HepG2 (cell line): ENCODE results near the gene SCFD2. TPM values are rescaled to one million over a fixed set of nuclear protein-coding genes. Genes with fewer than 3 reads are reported as not detected.
"Not testable (repeated sequence)": the region's sequence is repeated elsewhere in the genome, so short reads cannot be mapped to it uniquely, and the experiment has no call there.

ENCODE experiments used
- ATAC-seq: fragments of 200-7000 bp; cut with Tn5 transposase; 3 replicates; pipeline ENCODE4 v1.9.1; 2020; ENCODE audit warnings: mild to moderate bottlenecking, moderate library complexity
- BruUV-seq: library from RNA; stranded (reverse); fragments of 400-500 nt; replicated peaks from 2 replicates; lab custom pipeline; 2021; lab: Mats Ljungman, UMichigan
- CTCF ChIA-PET: fragments of 300-600 bp; formaldehyde crosslinking; extraction: SDS; loops from one replicate; lab custom pipeline; 2021; ENCODE audit warnings: low total read pairs, inconsistent platforms, low intra/inter-chr PET ratio; lab: Yijun Ruan, JAX
- POLR2A ChIA-PET: fragments of 350-600 bp; sonication (Branson Sonifier 250); formaldehyde crosslinking; loops from one replicate; lab custom pipeline; 2020; ENCODE audit warnings: antibody characterized with exemption, inconsistent platforms; lab: Yijun Ruan, JAX
- DNase-seq: peaks from one replicate; pipeline ENCODE4 v3.0.0-alpha.2; 2015; ENCODE audit warnings: low spot score
- FAIRE-seq: peaks from 3 replicates; lab custom pipeline; 2011; peaks lifted over from hg19 to GRCh38; lab: Jason Lieb, UNC
- H2AFZ ChIP-seq: one replicate; pipeline ENCODE4 v1.6.1; 2011; ENCODE audit warnings: low read length, inconsistent platforms
- H3K27ac ChIP-seq: fragments of 300-600 bp; 3 replicates; pipeline ENCODE4 v1.8.0; 2011; ENCODE audit warnings: mixed run types, mild to moderate bottlenecking, mixed read lengths, low read length, inconsistent platforms; ENCODE audit not compliant: insufficient read depth; ENCODE audit errors: extremely low read length
- H3K27me3 ChIP-seq, 2 experiments: fragments of 200-600 bp in 1 of 2; 2 replicates in 1 of 2; 3 replicates in 1 of 2; pipeline versions ENCODE4 v1.6.0 to v1.8.0; 2011; ENCODE audit warnings: low read length in 2 of 2, mild to moderate bottlenecking in 2 of 2, moderate library complexity in 2 of 2, inconsistent platforms in 1 of 2; ENCODE audit not compliant: insufficient read depth in 2 of 2, control insufficient read depth in 1 of 2
- H3K36me3 ChIP-seq, 2 experiments: fragments of 200-600 bp in 1 of 2; replicated peaks in 1 of 2; 2 replicates in 1 of 2; 3 replicates in 1 of 2; pipeline versions ENCODE4 v1.5.1 to v1.8.0; 2011; ENCODE audit warnings: low read length in 2 of 2, inconsistent platforms in 1 of 2; ENCODE audit not compliant: insufficient read depth in 2 of 2, control insufficient read depth in 1 of 2
- H3K4me1 ChIP-seq: 2 replicates; pipeline ENCODE4 v1.5.1; 2012; ENCODE audit warnings: low read length, inconsistent platforms; ENCODE audit not compliant: insufficient read depth
- H3K4me2 ChIP-seq: 2 replicates; pipeline ENCODE4 v1.6.0; 2011; ENCODE audit warnings: low read depth, low read length, inconsistent platforms
- H3K4me3 ChIP-seq, 3 experiments: fragments of 200-600 bp in 1 of 3; sonication (generic), shearing (Covaris generic) in 1 of 3; replicated peaks in 1 of 3; 2 replicates each; pipeline ENCODE4 v1.5.1; 2011 to 2016; ENCODE audit warnings: low read length in 3 of 3, inconsistent platforms in 2 of 3, low read depth in 2 of 3, mild to moderate bottlenecking in 2 of 3, control low read depth in 1 of 3, mixed read lengths in 1 of 3; ENCODE audit not compliant: insufficient read depth in 1 of 3
- H3K79me2 ChIP-seq: one replicate; pipeline ENCODE4 v1.6.1; 2011; ENCODE audit warnings: low read length, inconsistent platforms; ENCODE audit not compliant: insufficient read depth
- H3K9ac ChIP-seq: 2 replicates; pipeline ENCODE4 v1.6.0; 2011; ENCODE audit warnings: mild to moderate bottlenecking, low read depth, low read length, inconsistent platforms; ENCODE audit not compliant: insufficient read depth
- H3K9me3 ChIP-seq: 2 replicates; pipeline ENCODE4 v1.5.1; 2012; ENCODE audit warnings: mild to moderate bottlenecking, low read length
- H4K20me1 ChIP-seq: 2 replicates; pipeline ENCODE4 v1.6.0; 2011; ENCODE audit warnings: inconsistent platforms, mild to moderate bottlenecking, low read length, moderate library complexity; ENCODE audit not compliant: insufficient read depth
- AFF4 ChIP-seq: sonication (generic); formaldehyde crosslinking; IDR thresholded peaks from 2 replicates; pipeline ENCODE4 v1.4.0; 2020; ENCODE audit warnings: missing genetic modification reagents
- FOXM1 ChIP-seq: sonication (generic); formaldehyde crosslinking; IDR thresholded peaks from 2 replicates; pipeline ENCODE4 v1.5.0; 2020; ENCODE audit warnings: missing genetic modification reagents
- MEIS1 ChIP-seq: sonication (generic); formaldehyde crosslinking; IDR thresholded peaks from 2 replicates; pipeline ENCODE4 v1.9.0; 2021; ENCODE audit warnings: mild to moderate bottlenecking, missing genetic modification reagents, moderate library complexity, borderline replicate concordance
- MTA1 ChIP-seq: sonication (generic); formaldehyde crosslinking; IDR thresholded peaks from 2 replicates; pipeline ENCODE4 v1.4.0; 2020; ENCODE audit warnings: missing genetic modification reagents, mild to moderate bottlenecking, borderline replicate concordance
- SIN3B ChIP-seq: fragments of 150-350 bp; IDR thresholded peaks from 2 replicates; pipeline ENCODE4 v1.6.1; 2014; ENCODE audit warnings: low read length
- TCF12 ChIP-seq, 2 experiments: fragments of 450-650 bp in 1 of 2; sonication (generic) in 1 of 2; formaldehyde crosslinking in 1 of 2; IDR thresholded peaks; 2 replicates each; pipeline versions ENCODE4 v1.6.1 to v1.8.0; 2017 to 2022; ENCODE audit warnings: antibody characterized with exemption in 1 of 2, mild to moderate bottlenecking in 1 of 2, missing genetic modification reagents in 1 of 2, moderate library complexity in 1 of 2
- ZBTB7A ChIP-seq: sonication (generic); formaldehyde crosslinking; IDR thresholded peaks from 2 replicates; pipeline ENCODE4 v1.8.0; 2022; ENCODE audit warnings: mild to moderate bottlenecking, missing genetic modification reagents
- WGBS: methylation state at CpG from one replicate; pipeline ENCODE4 v1.1.6; 2017; ENCODE audit warnings: low lambda C conversion rate; 5-methylcytosine and 5-hydroxymethylcytosine counted together
- in situ Hi-C: cut with HindIII; loops from 2 replicates; pipeline ENCODE4 v1.10.0; 2017; ENCODE audit warnings: low pct_unique_long_range_greater_than_20kb; ENCODE audit not compliant: extremely low pct_ligation_motif_present
- intact Hi-C: fragments of 100-400 bp; cut with micrococcal nuclease; formaldehyde crosslinking; loops from one replicate; pipeline ENCODE4 v1.10.0; 2022; ENCODE audit not compliant: unreplicated experiment
- polyA plus RNA-seq, 8 experiments: library from polyadenylated mRNA; depleted of rRNA in 3 of 8; stranded (reverse) in 7 of 8; unstranded in 1 of 8; fragments of >200 nt; fragmentation: Illumina TruSeq in 4 of 8; extraction: Trizol in 4 of 8; gene quantifications; 2 replicates each; pipeline versions ENCODE4 v1.2.1 to v1.2.3, GENCODE V29; 2011 to 2016; ENCODE audit warnings: low read depth in 4 of 8, missing spikeins in 1 of 8, mixed read lengths in 1 of 8; ENCODE audit not compliant: insufficient read depth in 1 of 8
- total RNA-seq, 5 experiments: library from RNA; depleted of rRNA; stranded (reverse); fragments of >200 nt; fragmentation: Illumina TruSeq; extraction: Trizol; gene quantifications; 2 replicates each; pipeline ENCODE4 v1.2.3, GENCODE V29; 2016; ENCODE audit warnings: low read depth in 1 of 5
- TF ChIP-seq, protein P1 (sequence below): sonication (generic); formaldehyde crosslinking; IDR thresholded peaks from 2 replicates; pipeline ENCODE4 v1.8.1; 2023; ENCODE audit warnings: mild to moderate bottlenecking, missing genetic modification reagents
- TF ChIP-seq, protein P2 (sequence below): sonication (generic); formaldehyde crosslinking; IDR thresholded peaks from 2 replicates; pipeline ENCODE4 v1.4.0; 2020; ENCODE audit warnings: missing genetic modification reagents, mild to moderate bottlenecking, borderline replicate concordance

The SCFD2 gene
- total and polyA plus RNA-seq, 2 of the 13 experiments (the other 11 are each of a cell fraction or from before 2014, with no cell fraction given), result 4.6 to 15.6 TPM

- POLR2A ChIA-PET, H3K27me3 ChIP-seq, H2AFZ ChIP-seq, ATAC-seq, H4K20me1 ChIP-seq, H3K4me2 ChIP-seq, H3K27ac ChIP-seq, in situ Hi-C loops, CTCF ChIA-PET, BruUV-seq, DNase-seq, H3K4me3 ChIP-seq, H3K9me3 ChIP-seq, FAIRE-seq, H3K36me3 ChIP-seq, H3K79me2 ChIP-seq, H3K9ac ChIP-seq: not testable (repeated sequence)
- peaks cover 19% of the 10 kb centered on the region for H3K4me1 ChIP-seq
- intact Hi-C loops, result loop anchor here (5.0 kb wide), 1 partner anchor 278 kb away; no protein-coding TSS in a partner anchor
- WGBS, result 60% methylated on average over 8 of the region's 8 CpGs
Observed at GRCh38 chr4:52834641-52835456, 531.0 kb downstream of the SCFD2 start.

DNA sequence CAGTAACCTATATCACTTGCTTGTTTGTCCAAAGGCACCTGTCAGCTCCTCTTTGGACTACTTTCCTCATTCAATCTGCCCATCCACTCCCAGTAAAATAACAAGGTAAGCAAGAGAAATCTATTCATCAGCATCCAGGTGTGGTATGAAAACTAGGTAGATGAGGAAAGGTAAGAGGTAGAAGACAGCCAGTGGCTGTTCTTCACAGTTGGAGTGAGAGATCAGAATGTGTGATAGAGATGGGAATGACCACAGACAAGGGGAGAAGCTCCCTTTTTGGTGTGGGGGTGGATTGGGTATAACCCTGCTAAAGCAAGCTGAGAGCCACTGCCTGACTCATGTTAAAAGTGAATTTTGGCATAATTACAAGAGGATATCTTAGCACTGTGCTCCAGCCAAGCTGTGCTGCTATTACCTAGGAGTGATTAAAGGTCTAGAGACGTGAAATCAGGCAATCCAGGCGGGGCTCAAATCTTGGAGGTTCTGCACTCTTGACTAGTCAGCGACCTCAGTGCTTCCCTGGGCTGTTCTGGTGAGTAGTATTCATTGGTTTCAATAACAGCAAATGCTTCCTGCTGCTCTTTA is 531.8 kb downstream of the SCFD2 start:
- H3K4me2 ChIP-seq, result no peak overlapping the region
- WGBS, result 0% methylated on average over 3 of the region's 3 CpGs
- intact Hi-C loops, result no loop called here
- H3K9ac ChIP-seq, result no peak overlapping the region
- no TSS peak for BruUV-seq
- H3K4me3 ChIP-seq, result no peak overlapping the region
- no peaks in the 10 kb centered on the region for H3K36me3 ChIP-seq
- ATAC-seq (no peak), DNase-seq (no peak), FAIRE-seq (no peak)
- H3K27me3 ChIP-seq, result no peaks in the 10 kb centered on the region
- H3K9me3 ChIP-seq, result no peaks in the 10 kb centered on the region
- no peaks in the 10 kb centered on the region for H4K20me1 ChIP-seq
- no peak overlapping the region for H2AFZ ChIP-seq
- in situ Hi-C loops, result no loop called here
- ChIA-PET CTCF (no interaction called here), POLR2A (no interaction called here)
- peaks cover 14% of the 10 kb centered on the region for H3K4me1 ChIP-seq
- H3K27ac ChIP-seq, result no peak overlapping the region
- H3K79me2 ChIP-seq, result no peaks in the 10 kb centered on the region
- TF ChIP-seq, protein P1, sequence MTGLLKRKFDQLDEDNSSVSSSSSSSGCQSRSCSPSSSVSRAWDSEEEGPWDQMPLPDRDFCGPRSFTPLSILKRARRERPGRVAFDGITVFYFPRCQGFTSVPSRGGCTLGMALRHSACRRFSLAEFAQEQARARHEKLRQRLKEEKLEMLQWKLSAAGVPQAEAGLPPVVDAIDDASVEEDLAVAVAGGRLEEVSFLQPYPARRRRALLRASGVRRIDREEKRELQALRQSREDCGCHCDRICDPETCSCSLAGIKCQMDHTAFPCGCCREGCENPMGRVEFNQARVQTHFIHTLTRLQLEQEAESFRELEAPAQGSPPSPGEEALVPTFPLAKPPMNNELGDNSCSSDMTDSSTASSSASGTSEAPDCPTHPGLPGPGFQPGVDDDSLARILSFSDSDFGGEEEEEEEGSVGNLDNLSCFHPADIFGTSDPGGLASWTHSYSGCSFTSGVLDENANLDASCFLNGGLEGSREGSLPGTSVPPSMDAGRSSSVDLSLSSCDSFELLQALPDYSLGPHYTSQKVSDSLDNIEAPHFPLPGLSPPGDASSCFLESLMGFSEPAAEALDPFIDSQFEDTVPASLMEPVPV, result no peak
- no peak for TF ChIP-seq FOXM1 (CRISPR knock-in tag)
- TF ChIP-seq AFF4 (CRISPR knock-in tag), result no peak
- no peak for TF ChIP-seq MEIS1 (CRISPR knock-in tag)
- TF ChIP-seq MTA1 (CRISPR knock-in tag), result no peak
- no peak for TF ChIP-seq TCF12 (IDR thresholded peaks at IDR 0.05)
- no peak for TF ChIP-seq TCF12 (CRISPR knock-in tag; IDR thresholded peaks at IDR 0.05)
- TF ChIP-seq, protein P2, sequence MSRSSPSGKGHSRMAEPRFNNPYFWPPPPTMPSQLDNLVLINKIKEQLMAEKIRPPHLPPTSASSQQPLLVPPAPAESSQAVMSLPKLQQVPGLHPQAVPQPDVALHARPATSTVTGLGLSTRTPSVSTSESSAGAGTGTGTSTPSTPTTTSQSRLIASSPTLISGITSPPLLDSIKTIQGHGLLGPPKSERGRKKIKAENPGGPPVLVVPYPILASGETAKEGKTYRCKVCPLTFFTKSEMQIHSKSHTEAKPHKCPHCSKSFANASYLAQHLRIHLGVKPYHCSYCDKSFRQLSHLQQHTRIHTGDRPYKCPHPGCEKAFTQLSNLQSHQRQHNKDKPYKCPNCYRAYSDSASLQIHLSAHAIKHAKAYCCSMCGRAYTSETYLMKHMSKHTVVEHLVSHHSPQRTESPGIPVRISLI (CRISPR knock-in tag), result no peak
- TF ChIP-seq SIN3B, result no peak
- TF ChIP-seq ZBTB7A (CRISPR knock-in tag), result no peak
